NB4 (cell line): Measurements from ENCODE around the gene ZP3.
"Not testable (repeated sequence)": the region's sequence is repeated elsewhere in the genome, so short reads cannot be mapped to it uniquely, and the experiment has no call there.

Experiments
- DNase-seq: peaks from one replicate; pipeline ENCODE4 v3.0.0; 2010; ENCODE audit warnings: low read depth
- H3K4me3 ChIP-seq: one replicate; pipeline ENCODE4 v1.5.1; 2011; ENCODE audit warnings: mild to moderate bottlenecking, low read depth, low read length, moderate library complexity
- MYC ChIP-seq: IDR thresholded peaks from 2 replicates; pipeline ENCODE4 v1.6.1; 2011; ENCODE audit warnings: low read depth, low read length
- POLR2A ChIP-seq: IDR thresholded peaks from 2 replicates; pipeline ENCODE4 v1.6.1; 2011; ENCODE audit warnings: mild to moderate bottlenecking; ENCODE audit not compliant: insufficient read length; ENCODE audit errors: extremely low read depth
- TF ChIP-seq, protein P1 (sequence below): IDR thresholded peaks from 2 replicates; pipeline ENCODE4 v1.6.1; 2011; ENCODE audit warnings: low read depth, low read length
- TF ChIP-seq, protein P2 (sequence below): IDR thresholded peaks from one replicate; pipeline ENCODE4 v1.5.1; 2012; ENCODE audit warnings: low read depth, low read length

Gene ZP3

DNA sequence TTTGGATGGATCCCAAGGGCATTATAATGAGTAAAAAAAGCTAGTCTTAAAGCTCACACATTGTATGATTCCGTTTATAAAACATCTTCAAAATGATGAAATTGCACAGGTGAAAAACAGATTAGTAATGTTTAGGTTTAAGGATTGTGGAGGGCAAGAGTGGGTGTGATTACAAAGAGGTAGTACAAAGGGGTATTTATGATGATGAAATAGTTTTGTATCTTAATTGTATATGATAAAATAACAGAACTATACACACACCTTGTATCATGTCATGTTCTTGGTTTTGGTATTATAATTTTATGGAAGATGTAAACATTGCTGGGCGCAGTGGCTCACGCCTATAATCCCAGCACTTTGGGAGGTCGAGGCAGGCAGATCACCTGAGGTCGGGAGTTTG is 12.5 kb upstream of the ZP3 start:
- no peak overlapping the region for H3K4me3 ChIP-seq
- DNase-seq = no peak
- TF ChIP-seq, protein P1, sequence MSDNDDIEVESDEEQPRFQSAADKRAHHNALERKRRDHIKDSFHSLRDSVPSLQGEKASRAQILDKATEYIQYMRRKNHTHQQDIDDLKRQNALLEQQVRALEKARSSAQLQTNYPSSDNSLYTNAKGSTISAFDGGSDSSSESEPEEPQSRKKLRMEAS = no peak
- TF ChIP-seq POLR2A (no peak), MYC (no peak)
- TF ChIP-seq, protein P2, sequence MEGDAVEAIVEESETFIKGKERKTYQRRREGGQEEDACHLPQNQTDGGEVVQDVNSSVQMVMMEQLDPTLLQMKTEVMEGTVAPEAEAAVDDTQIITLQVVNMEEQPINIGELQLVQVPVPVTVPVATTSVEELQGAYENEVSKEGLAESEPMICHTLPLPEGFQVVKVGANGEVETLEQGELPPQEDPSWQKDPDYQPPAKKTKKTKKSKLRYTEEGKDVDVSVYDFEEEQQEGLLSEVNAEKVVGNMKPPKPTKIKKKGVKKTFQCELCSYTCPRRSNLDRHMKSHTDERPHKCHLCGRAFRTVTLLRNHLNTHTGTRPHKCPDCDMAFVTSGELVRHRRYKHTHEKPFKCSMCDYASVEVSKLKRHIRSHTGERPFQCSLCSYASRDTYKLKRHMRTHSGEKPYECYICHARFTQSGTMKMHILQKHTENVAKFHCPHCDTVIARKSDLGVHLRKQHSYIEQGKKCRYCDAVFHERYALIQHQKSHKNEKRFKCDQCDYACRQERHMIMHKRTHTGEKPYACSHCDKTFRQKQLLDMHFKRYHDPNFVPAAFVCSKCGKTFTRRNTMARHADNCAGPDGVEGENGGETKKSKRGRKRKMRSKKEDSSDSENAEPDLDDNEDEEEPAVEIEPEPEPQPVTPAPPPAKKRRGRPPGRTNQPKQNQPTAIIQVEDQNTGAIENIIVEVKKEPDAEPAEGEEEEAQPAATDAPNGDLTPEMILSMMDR = no peak

- not testable (repeated sequence) for DNase-seq, H3K4me3 ChIP-seq
Observed at GRCh38 chr7:76417654-76418310, 7.0 kb upstream of the ZP3 start.

DNA sequence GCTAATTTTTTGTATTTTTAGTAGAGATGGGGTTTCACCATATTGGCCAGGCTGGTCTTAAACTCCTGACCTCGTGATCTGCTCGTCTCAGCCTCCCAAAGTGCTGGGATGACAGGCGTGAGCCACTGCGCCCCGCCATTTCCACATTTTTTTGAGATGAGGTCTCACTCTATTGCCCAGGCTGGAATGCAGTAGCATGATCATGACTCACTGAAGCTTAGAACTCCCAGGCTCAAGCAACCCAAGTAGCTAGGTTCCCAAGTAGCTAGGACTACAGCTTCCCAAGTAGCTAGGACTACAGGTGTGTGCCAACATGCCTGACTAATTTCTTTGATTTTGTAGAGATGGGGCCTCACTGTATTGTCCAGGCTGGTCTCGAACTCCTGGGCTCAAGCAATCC is 3.7 kb upstream of the ZP3 start:
- not testable (repeated sequence) for DNase-seq, H3K4me3 ChIP-seq

DNA sequence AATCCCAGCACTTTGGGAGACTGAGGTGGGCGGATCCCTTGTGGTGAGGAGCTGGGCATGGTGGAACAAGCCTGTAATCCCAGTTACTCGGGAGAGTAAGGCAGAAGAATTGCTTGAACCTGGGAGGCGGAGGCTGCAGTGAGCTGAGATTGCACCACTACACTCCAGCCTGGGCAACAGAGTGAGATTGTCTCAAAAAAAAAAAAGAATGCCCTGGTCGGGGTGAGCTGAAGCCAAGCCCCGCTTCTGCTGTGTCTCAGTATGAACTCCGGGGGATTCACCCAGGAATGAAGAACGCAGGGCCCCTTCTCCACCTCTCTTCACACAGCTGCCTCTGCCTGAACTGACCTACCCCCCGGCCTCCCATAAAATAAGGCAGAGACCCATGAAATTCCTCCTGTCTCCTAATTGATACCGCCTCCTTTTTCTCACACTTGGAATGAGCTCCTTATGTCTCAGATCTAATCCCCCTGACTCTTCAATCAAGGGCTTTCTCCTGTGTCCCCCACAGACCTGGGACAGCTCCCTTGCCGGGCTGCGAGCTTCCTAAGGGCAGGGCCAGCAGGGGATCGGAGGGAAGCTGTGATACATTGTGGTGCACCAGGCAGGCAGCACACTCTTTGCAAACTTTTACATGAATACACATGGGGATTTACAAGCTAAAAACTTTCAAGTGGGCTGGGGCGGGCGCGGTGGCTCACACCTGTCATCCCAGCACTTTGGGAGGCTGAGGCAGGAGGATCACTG is 911 bp upstream of the ZP3 start:
- no peak overlapping the region for H3K4me3 ChIP-seq
- DNase-seq = no peak
- TF ChIP-seq, protein P1 = no peak
- TF ChIP-seq POLR2A (no peak), MYC (no peak)
- TF ChIP-seq, protein P2 = no peak

- H3K4me3 ChIP-seq = no peak overlapping the region
- DNase-seq = no peak
- no peak for TF ChIP-seq POLR2A
- TF ChIP-seq, protein P2 = no peak
- TF ChIP-seq, protein P1 = no peak
- no peak for TF ChIP-seq MYC
Observed at GRCh38 chr7:76425156-76425555, 406 bp downstream of the ZP3 start.

GRCh38 chr7:76425558-76425957 is 808 bp downstream of the ZP3 start:
- H3K4me3 ChIP-seq, DNase-seq: not testable (repeated sequence)

- TF ChIP-seq MYC (no peak), POLR2A (no peak)
- TF ChIP-seq, protein P1 = no peak
- DNase-seq = no peak
- H3K4me3 ChIP-seq = no peak overlapping the region
Observed at GRCh38 chr7:76426246-76426645, 1.5 kb downstream of the ZP3 start.

GRCh38 chr7:76427635-76428034 is 2.9 kb downstream of the ZP3 start:
- no peak for DNase-seq
- no peak overlapping the region for H3K4me3 ChIP-seq
- TF ChIP-seq, protein P1 = no peak
- TF ChIP-seq, protein P2 = no peak
- no peak for TF ChIP-seq POLR2A
- TF ChIP-seq MYC = no peak
